WTC11 (cell line): ENCODE measurements around the gene TCP11. TPM values are rescaled to one million over a fixed set of nuclear protein-coding genes. Genes with fewer than 3 reads are reported as not detected.

Source experiments
- ATAC-seq: fragments of 200-7000 bp; cut with Tn5 transposase; 2 replicates; pipeline ENCODE4 v1.10.0; 2021; ENCODE audit warnings: mild to moderate bottlenecking, moderate library complexity
- CTCF ChIA-PET: fragments of 300-600 bp; sonication (Branson Sonifier 250); formaldehyde crosslinking; loops from one replicate; lab custom pipeline; 2021; ENCODE audit warnings: antibody characterized with exemption; lab: Charles Lee
- POLR2A ChIA-PET: fragments of 350-600 bp; sonication (Branson Sonifier 250); formaldehyde crosslinking; loops from one replicate; lab custom pipeline; 2021; ENCODE audit warnings: antibody characterized with exemption; lab: Charles Lee
- DNase-seq: peaks from one replicate; pipeline ENCODE4 v3.0.0; 2021; ENCODE audit warnings: low spot score
- H3K27ac Mint-ChIP-seq: 2 replicates; pipeline ENCODE4 v1.8.0; 2021; ENCODE audit warnings: mixed read lengths
- H3K27me3 Mint-ChIP-seq: 2 replicates; pipeline ENCODE4 v1.8.0; 2021; ENCODE audit warnings: low read depth, mild to moderate bottlenecking, moderate library complexity, mixed read lengths
- H3K36me3 Mint-ChIP-seq: 2 replicates; pipeline ENCODE4 v1.8.0; 2021; ENCODE audit warnings: mixed read lengths
- H3K4me1 Mint-ChIP-seq: 2 replicates; pipeline ENCODE4 v1.8.0; 2022; ENCODE audit warnings: mixed read lengths
- H3K4me3 Mint-ChIP-seq: 2 replicates; pipeline ENCODE4 v1.8.0; 2021; ENCODE audit warnings: mild to moderate bottlenecking, moderate library complexity, mixed read lengths
- H3K9me3 Mint-ChIP-seq: 2 replicates; pipeline ENCODE4 v1.8.0; 2021; ENCODE audit warnings: mixed read lengths
- ESRRA ChIP-seq: sonication (generic); formaldehyde crosslinking; IDR thresholded peaks from 2 replicates; pipeline ENCODE4 v1.8.1; 2022; ENCODE audit warnings: mild to moderate bottlenecking, missing genetic modification reagents, borderline replicate concordance
- GRHL2 ChIP-seq: fragments of 250-450 bp; sonication (Bioruptor Pico); IDR thresholded peaks from 2 replicates; pipeline ENCODE4 v1.8.0; 2022; ENCODE audit warnings: mild to moderate bottlenecking, moderate library complexity; ENCODE audit not compliant: insufficient replicate concordance, severe bottlenecking
- HMGA2 ChIP-seq: fragments of 250-450 bp; sonication (Bioruptor Pico); IDR thresholded peaks from 2 replicates; pipeline ENCODE4 v1.4.0; 2021; ENCODE audit warnings: mild to moderate bottlenecking, moderate library complexity
- JUN ChIP-seq: sonication (generic); formaldehyde crosslinking; IDR thresholded peaks from 2 replicates; pipeline ENCODE4 v1.8.0; 2023; ENCODE audit warnings: mild to moderate bottlenecking, missing genetic modification reagents
- NFYB ChIP-seq: sonication (generic); formaldehyde crosslinking; conservative IDR thresholded peaks from 2 replicates; pipeline ENCODE4 v1.8.0; 2022; ENCODE audit warnings: low read depth, missing genetic modification reagents
- NR1H2 ChIP-seq: sonication (generic); formaldehyde crosslinking; IDR thresholded peaks from 2 replicates; pipeline ENCODE4 v1.9.0; 2021; ENCODE audit warnings: mild to moderate bottlenecking, moderate library complexity, missing genetic modification reagents
- OVOL2 ChIP-seq: fragments of 250-450 bp; sonication (Bioruptor Pico); IDR thresholded peaks from 2 replicates; pipeline ENCODE4 v1.9.0; 2021; ENCODE audit warnings: mild to moderate bottlenecking, borderline replicate concordance
- RELA ChIP-seq: sonication (generic); formaldehyde crosslinking; IDR thresholded peaks from 2 replicates; pipeline ENCODE4 v1.8.1; 2022; ENCODE audit warnings: missing genetic modification reagents, mild to moderate bottlenecking, borderline replicate concordance
- RORB ChIP-seq: fragments of 250-450 bp; sonication (Bioruptor Pico); IDR thresholded peaks from 2 replicates; pipeline ENCODE4 v1.9.0; 2021; ENCODE audit warnings: mild to moderate bottlenecking
- SMAD3 ChIP-seq: sonication (generic); formaldehyde crosslinking; IDR thresholded peaks from 2 replicates; pipeline ENCODE4 v1.8.0; 2022; ENCODE audit warnings: missing genetic modification reagents, mild to moderate bottlenecking, borderline replicate concordance
- SOX15 ChIP-seq: fragments of 250-450 bp; sonication (Bioruptor Pico); IDR thresholded peaks from 2 replicates; pipeline ENCODE4 v1.9.0; 2021; ENCODE audit warnings: mild to moderate bottlenecking
- TEAD1 ChIP-seq: sonication (generic); formaldehyde crosslinking; IDR thresholded peaks from 2 replicates; pipeline ENCODE4 v1.8.0; 2022; ENCODE audit warnings: mild to moderate bottlenecking, missing genetic modification reagents
- USF2 ChIP-seq: sonication (generic); formaldehyde crosslinking; IDR thresholded peaks from 2 replicates; pipeline ENCODE4 v1.8.1; 2023; ENCODE audit warnings: mild to moderate bottlenecking, missing genetic modification reagents, moderate library complexity
- ZBTB21 ChIP-seq: sonication (generic); formaldehyde crosslinking; IDR thresholded peaks from 2 replicates; pipeline ENCODE4 v1.8.1; 2023; ENCODE audit warnings: mild to moderate bottlenecking, missing genetic modification reagents, borderline replicate concordance
- ZNF232 ChIP-seq: sonication (generic); formaldehyde crosslinking; IDR thresholded peaks from 2 replicates; pipeline ENCODE4 v1.8.0; 2022; ENCODE audit warnings: mild to moderate bottlenecking, missing genetic modification reagents
- ZNF263 ChIP-seq: sonication (generic); formaldehyde crosslinking; IDR thresholded peaks from 2 replicates; pipeline ENCODE4 v1.8.1; 2022; ENCODE audit warnings: low read depth, mild to moderate bottlenecking, moderate library complexity, missing genetic modification reagents
- ZNF512 ChIP-seq: sonication (generic); formaldehyde crosslinking; IDR thresholded peaks from 2 replicates; pipeline ENCODE4 v1.8.1; 2022; ENCODE audit warnings: missing genetic modification reagents, borderline replicate concordance
- total RNA-seq: library from RNA; stranded (reverse); gene quantifications from 3 replicates; pipeline ENCODE4 v1.2.3, GENCODE V29; 2021
- TF ChIP-seq, protein P1 (sequence below): fragments of 250-450 bp; sonication (Bioruptor Pico); IDR thresholded peaks from 2 replicates; pipeline ENCODE4 v2.1.2; 2022; ENCODE audit warnings: mild to moderate bottlenecking, moderate library complexity
- TF ChIP-seq, protein P2 (sequence below): sonication (generic); formaldehyde crosslinking; IDR thresholded peaks from 2 replicates; pipeline ENCODE4 v1.8.1; 2023; ENCODE audit warnings: mild to moderate bottlenecking, missing genetic modification reagents
- TF ChIP-seq, protein P3 (sequence below): fragments of 250-450 bp; sonication (Bioruptor Pico); IDR thresholded peaks from 2 replicates; pipeline ENCODE4 v1.9.0; 2021; ENCODE audit warnings: mild to moderate bottlenecking, borderline replicate concordance

TCP11 gene
- total RNA-seq, 1 experiment from 2014 or later: not detected

GRCh38 chr6:35151466-35151865 is 10.3 kb upstream of the TCP11 start:
- Mint-ChIP-seq H3K9me3 (no peaks in the 10 kb centered on the region), H3K27me3 (peaks cover 52% of the 10 kb centered on the region), H3K4me3 (no peak overlapping the region), H3K4me1 (peaks cover 27% of the 10 kb centered on the region), H3K36me3 (no peaks in the 10 kb centered on the region), H3K27ac (no peak overlapping the region)
- no peak for DNase-seq
- ATAC-seq: no peak
- TF ChIP-seq, protein P1, sequence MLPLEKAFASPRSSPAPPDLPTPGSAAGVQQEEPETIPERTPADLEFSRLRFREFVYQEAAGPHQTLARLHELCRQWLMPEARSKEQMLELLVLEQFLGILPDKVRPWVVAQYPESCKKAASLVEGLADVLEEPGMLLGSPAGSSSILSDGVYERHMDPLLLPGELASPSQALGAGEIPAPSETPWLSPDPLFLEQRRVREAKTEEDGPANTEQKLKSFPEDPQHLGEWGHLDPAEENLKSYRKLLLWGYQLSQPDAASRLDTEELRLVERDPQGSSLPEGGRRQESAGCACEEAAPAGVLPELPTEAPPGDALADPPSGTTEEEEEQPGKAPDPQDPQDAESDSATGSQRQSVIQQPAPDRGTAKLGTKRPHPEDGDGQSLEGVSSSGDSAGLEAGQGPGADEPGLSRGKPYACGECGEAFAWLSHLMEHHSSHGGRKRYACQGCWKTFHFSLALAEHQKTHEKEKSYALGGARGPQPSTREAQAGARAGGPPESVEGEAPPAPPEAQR (CRISPR knock-in tag): no peak
- TF ChIP-seq RELA (CRISPR knock-in tag) (no peak), RORB (CRISPR knock-in tag) (no peak), ZNF263 (CRISPR knock-in tag) (no peak), TEAD1 (no peak), JUN (CRISPR knock-in tag) (no peak), ESRRA (CRISPR knock-in tag) (no peak), ZNF232 (CRISPR knock-in tag) (no peak), ZBTB21 (CRISPR knock-in tag) (no peak), OVOL2 (CRISPR knock-in tag) (no peak), NR1H2 (no peak), SMAD3 (CRISPR knock-in tag) (no peak), ZNF512 (CRISPR knock-in tag) (no peak), GRHL2 (no peak), HMGA2 (CRISPR knock-in tag) (no peak), SOX15 (CRISPR knock-in tag) (no peak)
- TF ChIP-seq, protein P2, sequence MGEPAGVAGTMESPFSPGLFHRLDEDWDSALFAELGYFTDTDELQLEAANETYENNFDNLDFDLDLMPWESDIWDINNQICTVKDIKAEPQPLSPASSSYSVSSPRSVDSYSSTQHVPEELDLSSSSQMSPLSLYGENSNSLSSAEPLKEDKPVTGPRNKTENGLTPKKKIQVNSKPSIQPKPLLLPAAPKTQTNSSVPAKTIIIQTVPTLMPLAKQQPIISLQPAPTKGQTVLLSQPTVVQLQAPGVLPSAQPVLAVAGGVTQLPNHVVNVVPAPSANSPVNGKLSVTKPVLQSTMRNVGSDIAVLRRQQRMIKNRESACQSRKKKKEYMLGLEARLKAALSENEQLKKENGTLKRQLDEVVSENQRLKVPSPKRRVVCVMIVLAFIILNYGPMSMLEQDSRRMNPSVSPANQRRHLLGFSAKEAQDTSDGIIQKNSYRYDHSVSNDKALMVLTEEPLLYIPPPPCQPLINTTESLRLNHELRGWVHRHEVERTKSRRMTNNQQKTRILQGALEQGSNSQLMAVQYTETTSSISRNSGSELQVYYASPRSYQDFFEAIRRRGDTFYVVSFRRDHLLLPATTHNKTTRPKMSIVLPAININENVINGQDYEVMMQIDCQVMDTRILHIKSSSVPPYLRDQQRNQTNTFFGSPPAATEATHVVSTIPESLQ (CRISPR knock-in tag): no peak
- POLR2A ChIA-PET: no interaction called here
- CTCF ChIA-PET: interaction anchor here (1.8 to 6.5 kb wide), 2 partner anchors 54 to 89 kb away, joined by 7 to 102 read pairs; no protein-coding TSS in a partner anchor

- POLR2A ChIA-PET: no interaction called here
Measured at GRCh38 chr6:35149891-35150566, 8.9 kb upstream of the TCP11 start.

More at GRCh38 chr6:35149891-35150566, 8.9 kb upstream of the TCP11 start:
- Mint-ChIP-seq H3K9me3 (no peaks in the 10 kb centered on the region), H3K27me3 (peaks cover 59% of the 10 kb centered on the region), H3K4me1 (peaks cover 30% of the 10 kb centered on the region), H3K27ac (no peak overlapping the region), H3K4me3 (no peak overlapping the region), H3K36me3 (no peaks in the 10 kb centered on the region)
- CTCF ChIA-PET: interaction anchor here (0.6 to 6.5 kb wide), 3 partner anchors 51 to 90 kb away, joined by 3 to 102 read pairs (median 7); no protein-coding TSS in a partner anchor
- TF ChIP-seq, protein P3, sequence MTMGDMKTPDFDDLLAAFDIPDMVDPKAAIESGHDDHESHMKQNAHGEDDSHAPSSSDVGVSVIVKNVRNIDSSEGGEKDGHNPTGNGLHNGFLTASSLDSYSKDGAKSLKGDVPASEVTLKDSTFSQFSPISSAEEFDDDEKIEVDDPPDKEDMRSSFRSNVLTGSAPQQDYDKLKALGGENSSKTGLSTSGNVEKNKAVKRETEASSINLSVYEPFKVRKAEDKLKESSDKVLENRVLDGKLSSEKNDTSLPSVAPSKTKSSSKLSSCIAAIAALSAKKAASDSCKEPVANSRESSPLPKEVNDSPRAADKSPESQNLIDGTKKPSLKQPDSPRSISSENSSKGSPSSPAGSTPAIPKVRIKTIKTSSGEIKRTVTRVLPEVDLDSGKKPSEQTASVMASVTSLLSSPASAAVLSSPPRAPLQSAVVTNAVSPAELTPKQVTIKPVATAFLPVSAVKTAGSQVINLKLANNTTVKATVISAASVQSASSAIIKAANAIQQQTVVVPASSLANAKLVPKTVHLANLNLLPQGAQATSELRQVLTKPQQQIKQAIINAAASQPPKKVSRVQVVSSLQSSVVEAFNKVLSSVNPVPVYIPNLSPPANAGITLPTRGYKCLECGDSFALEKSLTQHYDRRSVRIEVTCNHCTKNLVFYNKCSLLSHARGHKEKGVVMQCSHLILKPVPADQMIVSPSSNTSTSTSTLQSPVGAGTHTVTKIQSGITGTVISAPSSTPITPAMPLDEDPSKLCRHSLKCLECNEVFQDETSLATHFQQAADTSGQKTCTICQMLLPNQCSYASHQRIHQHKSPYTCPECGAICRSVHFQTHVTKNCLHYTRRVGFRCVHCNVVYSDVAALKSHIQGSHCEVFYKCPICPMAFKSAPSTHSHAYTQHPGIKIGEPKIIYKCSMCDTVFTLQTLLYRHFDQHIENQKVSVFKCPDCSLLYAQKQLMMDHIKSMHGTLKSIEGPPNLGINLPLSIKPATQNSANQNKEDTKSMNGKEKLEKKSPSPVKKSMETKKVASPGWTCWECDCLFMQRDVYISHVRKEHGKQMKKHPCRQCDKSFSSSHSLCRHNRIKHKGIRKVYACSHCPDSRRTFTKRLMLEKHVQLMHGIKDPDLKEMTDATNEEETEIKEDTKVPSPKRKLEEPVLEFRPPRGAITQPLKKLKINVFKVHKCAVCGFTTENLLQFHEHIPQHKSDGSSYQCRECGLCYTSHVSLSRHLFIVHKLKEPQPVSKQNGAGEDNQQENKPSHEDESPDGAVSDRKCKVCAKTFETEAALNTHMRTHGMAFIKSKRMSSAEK: no peak
- TF ChIP-seq USF2 (CRISPR knock-in tag): peak; percentile 48; the same call in 1 of the 2 replicates
- 0 out of 2 replicates have a peak, but pooled peaks have one; percentile 30 for TF ChIP-seq NFYB (CRISPR knock-in tag)
- DNase-seq (no peak), ATAC-seq (no peak)
